Stimulated activated CD4-positive, alpha-beta T cell treated with anti-CD3 and anti-CD28 coated beads, Interleukin-4, amount 100 ng/mL, for 4 hours (primary cell): ENCODE results near the gene SNRPA1.

Source experiments
- DNase-seq, 2 experiments: peaks; one replicate each; pipeline ENCODE4 v3.0.0-alpha.2; 2020

SNRPA1 gene

GRCh38 chr15:101233651-101234280, 61.3 kb downstream of the SNRPA1 start:
- no peak for DNase-seq

DNA sequence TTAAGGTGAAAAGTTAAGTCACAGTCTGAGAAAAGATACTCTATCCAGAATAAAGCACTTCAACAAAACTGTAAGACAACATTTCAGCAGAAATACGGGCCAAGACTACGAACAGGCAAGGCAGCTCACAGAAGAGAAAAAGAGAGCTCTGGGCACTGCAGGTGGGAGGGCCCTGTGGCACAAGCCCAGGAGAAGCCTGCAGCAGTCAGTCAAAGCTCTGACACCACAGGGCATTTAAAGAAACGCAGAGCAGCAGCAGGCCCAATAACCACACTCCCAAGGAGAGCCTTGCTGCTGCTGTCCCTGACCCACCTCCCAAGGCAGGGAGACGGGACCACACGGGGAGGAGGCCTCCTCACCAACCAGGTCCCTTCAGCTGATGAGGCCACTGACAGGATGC, 62.4 kb downstream of the SNRPA1 start:
- DNase-seq, result no peak
